ENCODE results near the gene SCARB2.

GRCh38 chr4:76201276-76201675 is 12.3 kb downstream of the SCARB2 start:
- no peak for TF ChIP-seq CTCF (IDR thresholded peaks at IDR 0.05; ENCODE audit: low read depth, low read length, missing input control)
- no peak for TF ChIP-seq JUND (IDR thresholded peaks at IDR 0.05)
- no peak for TF ChIP-seq REST (IDR thresholded peaks at IDR 0.05)
- TF ChIP-seq EGR1 (IDR thresholded peaks at IDR 0.05; ENCODE audit: low read depth in 2 of 2) = no peak
- no peak for TF ChIP-seq RXRA (IDR thresholded peaks at IDR 0.05)
- no peak for TF ChIP-seq ZBTB33 (IDR thresholded peaks at IDR 0.05)

Measured in liver (tissue), 3 donors.